HL-60 (cell line): ENCODE measurements around the gene NR3C1.

ENCODE experiments used
- DNase-seq, 2 experiments: peaks; one replicate each; pipeline ENCODE4 v3.0.0-alpha.2; 2010 to 2020; ENCODE audit warnings: low read depth in 1 of 2, low spot score in 1 of 2
- H3K27ac ChIP-seq: fragments of 250-450 bp; sonication (Bioruptor Pico); replicated peaks from 2 replicates; pipeline ENCODE4 v1.5.1; 2020; ENCODE audit warnings: mild to moderate bottlenecking, moderate library complexity
- H3K27me3 ChIP-seq: fragments of 250-450 bp; sonication (Bioruptor Pico); 2 replicates; pipeline ENCODE4 v1.5.1; 2021; ENCODE audit warnings: mild to moderate bottlenecking, moderate library complexity; ENCODE audit not compliant: insufficient read depth, poor library complexity, severe bottlenecking
- H3K4me3 ChIP-seq: replicated peaks from 2 replicates; pipeline ENCODE4 v1.5.1; 2011; ENCODE audit warnings: mild to moderate bottlenecking, control low read depth, low read length; ENCODE audit not compliant: insufficient read depth
- CTCF ChIP-seq: IDR thresholded peaks from one replicate; pipeline ENCODE4 v1.5.1; 2011; ENCODE audit warnings: low read length, control low read depth, inconsistent platforms; ENCODE audit not compliant: insufficient read depth
- GABPA ChIP-seq: IDR thresholded peaks from 2 replicates; pipeline ENCODE4 v1.6.1; 2012; ENCODE audit warnings: low read depth
- POLR2AphosphoS5 ChIP-seq: IDR thresholded peaks from 2 replicates; pipeline ENCODE4 v1.6.1; 2012; ENCODE audit warnings: low read depth
- REST ChIP-seq: IDR thresholded peaks from 2 replicates; pipeline ENCODE4 v1.6.1; 2012; ENCODE audit warnings: low read depth; ENCODE audit not compliant: insufficient replicate concordance
- SPI1 ChIP-seq: IDR thresholded peaks from 2 replicates; pipeline ENCODE4 v1.6.1; 2012; ENCODE audit warnings: low read depth, mild to moderate bottlenecking, borderline replicate concordance

NR3C1 gene

GRCh38 chr5:143364061-143364460 is 39.4 kb downstream of the NR3C1 start:
- DNase-seq = no peak
- TF ChIP-seq GABPA (no peak), REST (no peak), CTCF (no peak), POLR2AphosphoS5 (no peak), SPI1 (no peak)
- Histone ChIP-seq H3K4me3 (no peak overlapping the region), H3K27ac (no peak overlapping the region), H3K27me3 (no peaks in the 10 kb centered on the region)

GRCh38 chr5:143362664-143363227 is 40.7 kb downstream of the NR3C1 start:
- Histone ChIP-seq H3K4me3 (no peak overlapping the region), H3K27ac (no peak overlapping the region), H3K27me3 (no peaks in the 10 kb centered on the region)
- no peak for DNase-seq
- TF ChIP-seq CTCF (no peak), REST (no peak), GABPA (no peak), SPI1 (no peak), POLR2AphosphoS5 (no peak)

- no peak for DNase-seq
- Histone ChIP-seq H3K27ac (no peak overlapping the region), H3K27me3 (no peaks in the 10 kb centered on the region), H3K4me3 (no peak overlapping the region)
- no peak for TF ChIP-seq REST
- TF ChIP-seq POLR2AphosphoS5 = no peak
Observed at GRCh38 chr5:143361438-143361837, 42.0 kb downstream of the NR3C1 start.

GRCh38 chr5:143360755-143361154 is 42.7 kb downstream of the NR3C1 start:
- H3K27me3 ChIP-seq = no peaks in the 10 kb centered on the region
- no peak overlapping the region for H3K27ac ChIP-seq
- no peak for DNase-seq
- no peak overlapping the region for H3K4me3 ChIP-seq
- TF ChIP-seq REST (no peak), GABPA (no peak), CTCF (no peak), SPI1 (no peak), POLR2AphosphoS5 (no peak)
